ENCODE measurements around the gene RUNX3.
"Not testable (repeated sequence)": the region's sequence is repeated elsewhere in the genome, so short reads cannot be mapped to it uniquely, and the experiment has no call there.

Gene RUNX3

DNA sequence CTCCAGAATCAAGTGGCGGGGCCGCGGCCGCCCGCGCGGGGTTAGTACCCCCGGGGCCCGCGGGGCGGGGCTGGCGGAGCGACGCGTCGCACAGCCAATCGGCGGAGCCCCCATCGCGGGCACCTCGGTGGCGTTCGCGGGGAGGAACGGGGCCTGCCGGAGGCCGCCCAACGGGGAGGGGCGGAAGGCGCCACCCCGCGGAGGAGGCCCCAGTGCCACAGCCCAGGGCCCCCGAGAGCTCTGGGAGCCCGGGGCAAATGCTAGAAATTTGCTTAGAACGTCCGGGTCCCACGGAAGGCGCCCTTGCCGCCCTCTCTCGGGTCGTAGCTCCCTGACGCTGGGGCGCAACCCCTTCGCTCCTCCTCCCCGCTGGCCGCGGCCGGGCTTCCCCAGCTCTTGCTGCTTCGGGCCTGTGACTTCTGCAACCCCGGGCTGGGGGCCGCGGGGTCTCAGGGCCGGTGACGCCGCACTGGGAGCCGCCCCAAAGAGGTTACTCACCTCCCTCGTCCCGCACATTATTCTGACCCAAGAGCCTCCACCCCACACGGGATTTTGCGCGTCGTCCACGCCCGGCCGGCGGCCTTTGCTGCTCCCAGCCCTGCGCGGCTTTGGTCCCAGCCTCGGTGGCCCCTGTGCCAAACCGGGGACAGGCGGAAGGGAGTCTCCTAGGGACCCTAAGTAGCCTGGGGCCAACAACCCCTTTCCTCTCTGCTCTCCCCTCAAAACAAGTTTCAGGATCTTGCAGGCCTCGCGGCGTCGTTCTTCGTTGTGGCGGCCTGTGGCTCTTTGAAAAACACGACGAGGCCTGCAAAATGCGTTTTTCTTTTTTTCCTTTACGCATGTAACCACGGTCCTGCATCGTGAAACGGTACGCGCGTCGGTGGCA, at the start of gene RUNX3:
RUNX3 (minus strand) TSS at position 17 of the 886 bp plus-strand sequence. CDS start 408 bp downstream, outside the sequence.
- H3K4me3 ChIP-seq (replicated peaks in 1 of 2; ENCODE audit: low read depth in 2 of 2, low read length in 2 of 2) = no peak within 1 kb of the TSS
- no peak for DNase-seq (ENCODE audit: low read depth in 2 of 2)

DNA sequence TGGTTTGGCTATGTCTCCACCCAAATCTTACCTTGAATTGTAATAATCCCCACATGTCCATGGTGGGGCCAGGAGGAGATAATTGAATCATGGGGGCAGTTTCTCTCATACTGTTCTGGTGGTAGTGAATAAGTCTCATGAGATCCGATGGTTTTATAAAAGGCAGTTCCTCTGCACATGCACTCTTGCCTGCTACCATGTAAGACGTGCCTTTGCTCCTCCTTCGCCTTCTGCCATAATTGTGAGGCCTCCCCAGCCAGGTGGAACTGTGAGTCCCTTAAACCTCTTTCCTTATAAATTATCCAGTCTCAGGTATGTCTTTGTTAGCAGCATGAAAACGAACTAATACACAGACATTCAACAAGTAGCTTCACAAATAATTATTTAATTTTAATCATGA, 49.2 kb upstream of the RUNX3 start:
- not testable (repeated sequence) for DNase-seq (ENCODE audit: low read depth in 2 of 2); H3K4me3 ChIP-seq (replicated peaks in 1 of 2; ENCODE audit: low read depth in 2 of 2, low read length in 2 of 2)

More for the DNA sequence above, at the start of gene RUNX3:
- TF ChIP-seq, protein P1, sequence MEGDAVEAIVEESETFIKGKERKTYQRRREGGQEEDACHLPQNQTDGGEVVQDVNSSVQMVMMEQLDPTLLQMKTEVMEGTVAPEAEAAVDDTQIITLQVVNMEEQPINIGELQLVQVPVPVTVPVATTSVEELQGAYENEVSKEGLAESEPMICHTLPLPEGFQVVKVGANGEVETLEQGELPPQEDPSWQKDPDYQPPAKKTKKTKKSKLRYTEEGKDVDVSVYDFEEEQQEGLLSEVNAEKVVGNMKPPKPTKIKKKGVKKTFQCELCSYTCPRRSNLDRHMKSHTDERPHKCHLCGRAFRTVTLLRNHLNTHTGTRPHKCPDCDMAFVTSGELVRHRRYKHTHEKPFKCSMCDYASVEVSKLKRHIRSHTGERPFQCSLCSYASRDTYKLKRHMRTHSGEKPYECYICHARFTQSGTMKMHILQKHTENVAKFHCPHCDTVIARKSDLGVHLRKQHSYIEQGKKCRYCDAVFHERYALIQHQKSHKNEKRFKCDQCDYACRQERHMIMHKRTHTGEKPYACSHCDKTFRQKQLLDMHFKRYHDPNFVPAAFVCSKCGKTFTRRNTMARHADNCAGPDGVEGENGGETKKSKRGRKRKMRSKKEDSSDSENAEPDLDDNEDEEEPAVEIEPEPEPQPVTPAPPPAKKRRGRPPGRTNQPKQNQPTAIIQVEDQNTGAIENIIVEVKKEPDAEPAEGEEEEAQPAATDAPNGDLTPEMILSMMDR (IDR thresholded peaks at IDR 0.05; ENCODE audit: low read depth, low read length) = no peak

DNA sequence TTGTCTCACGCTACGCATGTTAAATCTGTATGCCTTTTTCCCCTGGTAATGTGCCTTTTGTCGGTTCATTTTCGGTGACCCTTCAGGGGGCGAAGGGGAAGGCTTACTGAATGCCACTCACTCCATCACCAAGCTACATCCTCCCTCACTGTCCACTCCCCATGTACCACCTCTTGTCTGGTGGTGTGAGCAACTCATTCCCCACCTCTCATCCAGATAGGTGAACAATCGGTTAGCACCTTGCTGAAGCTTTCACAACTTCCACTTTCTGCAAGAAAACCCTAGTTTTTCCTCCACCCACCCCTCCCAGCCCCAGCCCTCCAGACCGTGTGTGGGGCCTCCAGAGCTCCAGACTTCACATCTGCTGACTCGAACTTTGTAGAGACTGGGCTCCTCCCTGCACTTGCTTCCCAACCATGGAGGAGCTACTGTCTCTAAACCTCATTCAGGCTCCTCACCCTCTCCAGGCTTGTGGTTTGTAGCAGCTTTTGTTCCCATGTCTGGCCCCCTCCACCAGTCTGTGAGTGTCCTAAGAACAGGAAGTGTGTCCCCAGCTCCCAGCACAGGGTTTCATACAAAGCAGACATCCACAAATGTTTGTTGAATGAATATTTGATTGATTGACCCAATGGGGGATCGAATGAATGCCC, 48.4 kb upstream of the RUNX3 start:
- TF ChIP-seq, protein P1 (IDR thresholded peaks at IDR 0.05; ENCODE audit: low read depth, low read length) = no peak
- DNase-seq (ENCODE audit: low read depth in 2 of 2) = no peak
- H3K4me3 ChIP-seq (replicated peaks in 1 of 2; ENCODE audit: low read depth in 2 of 2, low read length in 2 of 2) = no peak overlapping the region

DNA sequence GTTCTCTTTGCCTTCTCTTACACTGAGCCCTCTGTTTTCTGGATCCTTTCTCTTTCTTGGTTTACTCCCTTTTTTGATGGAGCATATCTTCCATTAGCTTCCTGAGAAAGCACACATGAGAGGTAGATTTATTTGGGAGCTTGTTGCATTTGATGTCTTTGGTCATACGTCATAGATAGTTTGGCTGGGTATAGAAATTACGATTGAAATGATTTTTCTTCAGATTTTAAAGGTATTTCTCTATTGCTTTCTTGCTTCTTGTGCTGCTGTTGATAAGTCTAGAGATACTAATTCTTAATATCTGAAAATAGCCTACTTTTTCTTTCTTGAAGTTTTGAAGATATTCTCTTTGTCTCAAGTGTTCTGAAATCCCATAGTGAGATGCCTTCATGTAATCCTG, 45.3 kb upstream of the RUNX3 start:
- no peak overlapping the region for H3K4me3 ChIP-seq (replicated peaks in 1 of 2; ENCODE audit: low read depth in 2 of 2, low read length in 2 of 2)
- TF ChIP-seq, protein P1 (IDR thresholded peaks at IDR 0.05; ENCODE audit: low read depth, low read length) = no peak
- no peak for DNase-seq (ENCODE audit: low read depth in 2 of 2)

DNA sequence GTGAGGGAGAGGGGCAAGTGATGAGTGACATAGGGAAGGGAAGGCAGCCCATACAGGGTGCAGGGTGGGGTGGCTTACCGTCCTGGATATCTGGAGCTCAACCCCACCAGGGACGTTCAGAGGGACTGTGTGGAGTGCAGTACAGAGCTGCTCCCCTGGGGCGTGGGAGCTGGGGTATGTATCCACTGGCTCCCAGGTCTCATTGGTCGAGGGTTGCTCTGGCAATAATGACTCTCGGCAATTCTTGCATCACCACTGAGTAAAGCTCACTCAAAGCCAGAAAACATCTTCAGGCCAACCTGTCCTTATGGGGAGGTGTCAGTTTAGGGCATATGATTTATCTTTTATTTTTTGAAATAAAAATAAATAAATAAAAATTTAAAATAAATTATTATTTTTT, 43.2 kb upstream of the RUNX3 start:
- TF ChIP-seq, protein P1 (IDR thresholded peaks at IDR 0.05; ENCODE audit: low read depth, low read length) = no peak
- no peak overlapping the region for H3K4me3 ChIP-seq (replicated peaks in 1 of 2; ENCODE audit: low read depth in 2 of 2, low read length in 2 of 2)
- DNase-seq (ENCODE audit: low read depth in 2 of 2) = no peak

DNA sequence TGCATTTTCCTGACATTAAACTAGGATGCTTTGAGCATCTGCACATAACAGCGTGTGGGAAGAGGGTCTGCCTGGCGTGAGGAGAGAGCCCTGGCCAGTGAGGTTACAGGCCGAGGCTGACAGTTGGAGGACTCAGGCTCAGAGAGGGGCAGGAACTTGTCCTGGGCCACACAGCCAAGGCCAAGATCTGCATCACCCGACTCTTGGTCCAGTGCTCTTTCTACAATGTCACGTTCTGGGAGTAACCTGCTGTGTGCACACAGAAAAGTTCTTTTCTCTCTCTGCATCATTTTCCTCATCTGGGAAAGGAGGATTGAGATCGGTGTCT, 42.8 kb upstream of the RUNX3 start:
- DNase-seq (ENCODE audit: low read depth in 2 of 2) = no peak
- TF ChIP-seq, protein P1 (IDR thresholded peaks at IDR 0.05; ENCODE audit: low read depth, low read length) = no peak

DNA sequence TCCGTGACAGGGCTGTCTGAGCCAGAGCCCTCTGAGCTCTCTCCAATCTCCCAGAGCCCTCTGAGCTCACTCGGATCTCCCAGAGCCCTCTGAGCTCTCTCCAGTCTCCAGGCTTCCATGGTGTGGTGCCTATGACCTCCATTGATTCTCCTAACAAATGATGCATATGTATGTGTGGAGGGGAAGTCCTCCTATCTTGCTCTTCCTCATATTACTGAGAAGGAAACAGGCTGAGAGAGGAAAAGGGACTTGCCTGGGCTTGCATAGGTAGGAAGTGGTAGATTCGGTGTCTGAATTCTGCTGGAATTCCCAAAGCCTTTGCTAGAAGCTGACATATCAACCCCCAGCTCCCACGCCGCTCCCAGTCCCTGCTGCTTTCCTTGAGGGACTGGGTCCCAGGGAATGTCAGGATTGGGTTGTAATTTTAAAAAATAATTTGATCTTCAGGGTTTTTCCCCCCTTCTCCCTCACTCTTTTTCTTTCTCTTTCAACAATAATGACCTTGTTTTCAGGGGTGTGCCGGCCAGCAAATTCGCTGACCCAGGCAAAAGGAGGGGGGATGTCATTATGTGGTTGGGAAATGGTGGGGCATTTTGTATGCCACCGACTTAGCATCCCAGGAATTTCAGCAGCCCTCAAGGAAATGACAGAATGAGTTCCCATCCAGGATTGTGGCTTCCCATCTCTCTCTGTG, 42.3 kb upstream of the RUNX3 start:
- TF ChIP-seq, protein P1 (IDR thresholded peaks at IDR 0.05; ENCODE audit: low read depth, low read length) = no peak
- no peak for DNase-seq (ENCODE audit: low read depth in 2 of 2)
- H3K4me3 ChIP-seq (replicated peaks in 1 of 2; ENCODE audit: low read depth in 2 of 2, low read length in 2 of 2) = no peak overlapping the region

More for the DNA sequence above, 42.8 kb upstream of the RUNX3 start:
- H3K4me3 ChIP-seq (replicated peaks in 1 of 2; ENCODE audit: low read depth in 2 of 2, low read length in 2 of 2) = no peak overlapping the region
